Measurements from ENCODE around the gene PTCH2.
"Not testable (repeated sequence)": the region's sequence is repeated elsewhere in the genome, so short reads cannot be mapped to it uniquely, and the experiment has no call there.

Gene PTCH2

GRCh38 chr1:44835738-44836675 is 7.0 kb downstream of the PTCH2 start:
- peak; percentile 89 for FAIRE-seq

- FAIRE-seq: no peak
These were observed 8.7 kb downstream of the PTCH2 start for GRCh38 chr1:44834328-44834727.

- FAIRE-seq: no peak
These were observed 10.9 kb downstream of the PTCH2 start for GRCh38 chr1:44832056-44832705.

- FAIRE-seq: no peak
These were observed 11.5 kb downstream of the PTCH2 start for GRCh38 chr1:44831516-44831915.

GRCh38 chr1:44830900-44831304 is 12.2 kb downstream of the PTCH2 start:
- no peak for FAIRE-seq

GRCh38 chr1:44829506-44830384 is 13.3 kb downstream of the PTCH2 start:
- FAIRE-seq: no peak

GRCh38 chr1:44828841-44829440 is 14.1 kb downstream of the PTCH2 start:
- FAIRE-seq: no peak

- FAIRE-seq: no peak
These were observed 14.9 kb downstream of the PTCH2 start for GRCh38 chr1:44828003-44828651.

GRCh38 chr1:44827197-44828002 is 15.7 kb downstream of the PTCH2 start:
- no peak for FAIRE-seq

GRCh38 chr1:44826375-44827196 is 16.5 kb downstream of the PTCH2 start:
- no peak for FAIRE-seq

- not testable (repeated sequence) for FAIRE-seq
These were observed 18.7 kb downstream of the PTCH2 start for GRCh38 chr1:44824392-44824791.

GRCh38 chr1:44822981-44823451 is 20.0 kb downstream of the PTCH2 start:
- FAIRE-seq: no peak

GRCh38 chr1:44822131-44822701 is 20.8 kb downstream of the PTCH2 start:
- FAIRE-seq: no peak

- FAIRE-seq: no peak
These were observed 21.8 kb downstream of the PTCH2 start for GRCh38 chr1:44821240-44821715.

GRCh38 chr1:44820328-44821239 is 22.5 kb downstream of the PTCH2 start:
- no peak for FAIRE-seq

- FAIRE-seq: peak; percentile 98
These were observed 23.3 kb downstream of the PTCH2 start for GRCh38 chr1:44819608-44820327.

- no peak for FAIRE-seq
These were observed 23.9 kb downstream of the PTCH2 start for GRCh38 chr1:44819196-44819607.
